Measurements from ENCODE around the gene PLBD2.

- TF ChIP-seq CTCF (IDR thresholded peaks at IDR 0.05; ENCODE audit: insufficient read depth, low read length, poor library complexity, severe bottlenecking) (no peak), EZH2phosphoT487 (conservative IDR thresholded peaks at IDR 0.05; ENCODE audit: low read length) (no peak)
These were observed 8.4 kb downstream of the PLBD2 start for GRCh38 chr12:113366827-113367226.
